ENCODE results near the gene KLHL12.

GRCh38 chr1:202942426-202942825, 15.4 kb upstream of the KLHL12 start:
- TF ChIP-seq POLR2A (IDR thresholded peaks at IDR 0.05) (no peak), CTCF (IDR thresholded peaks at IDR 0.05) (no peak)

Data from lower leg skin (tissue), 3 donors.